ENCODE measurements around the gene ARHGEF2.

Gene ARHGEF2

DNA sequence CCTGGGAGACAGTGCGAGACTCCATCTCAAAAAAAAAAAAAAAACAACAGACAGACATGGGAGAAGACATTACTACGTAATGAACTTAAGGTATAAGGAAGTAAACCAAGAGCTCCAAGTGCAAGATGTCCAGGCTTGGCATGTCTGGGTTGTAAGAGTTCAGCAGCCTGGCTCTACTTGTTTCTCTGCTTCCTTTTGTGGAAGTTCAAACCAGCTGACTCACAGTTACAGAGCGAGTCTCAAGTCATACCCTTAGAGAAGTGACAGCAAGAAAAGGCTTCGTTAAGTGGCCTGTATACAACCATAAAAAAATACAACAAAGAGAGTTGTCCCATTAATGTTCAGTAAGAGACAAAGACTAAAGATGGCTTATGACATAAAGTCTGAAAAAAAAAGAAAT lies 68.5 kb downstream of the ARHGEF2 start:
- DNase-seq: no peak

DNA sequence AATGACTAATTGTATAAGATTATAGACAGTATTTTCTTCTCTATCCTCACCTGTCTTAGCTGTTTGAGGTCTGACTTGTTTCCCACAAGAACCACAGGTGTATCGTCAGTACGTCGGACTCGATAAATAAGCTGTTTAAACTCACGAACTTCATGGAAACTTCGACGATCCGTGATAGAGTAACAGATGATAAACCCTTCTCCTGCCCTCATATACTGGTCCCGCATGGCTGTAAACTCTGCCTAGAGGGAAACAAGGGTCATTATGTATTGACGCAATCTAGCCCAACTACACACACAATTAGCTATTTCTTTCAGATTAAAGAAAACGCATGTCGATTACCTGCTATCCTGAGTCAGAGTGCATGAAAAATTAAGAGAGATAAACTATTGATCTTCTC lies 74.1 kb downstream of the ARHGEF2 start:
- no peak for DNase-seq

DNA sequence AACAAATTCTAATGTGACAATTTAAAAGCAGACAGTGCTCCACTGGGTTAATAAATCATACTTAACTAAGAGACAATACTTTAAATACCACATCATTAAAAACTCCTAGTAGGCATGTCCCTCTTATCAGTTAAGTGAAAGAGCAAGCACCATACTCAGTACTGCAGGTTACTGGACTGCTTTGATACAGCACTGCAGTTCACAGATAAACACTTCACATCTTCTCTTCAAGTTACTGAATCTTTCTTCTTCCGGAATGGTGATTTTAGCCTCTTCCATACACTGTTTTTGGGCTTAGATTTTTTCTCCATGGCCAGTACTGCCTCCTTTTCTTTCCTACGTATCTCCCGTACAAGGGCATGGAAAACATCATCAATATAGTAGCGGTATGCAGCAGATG lies 78.2 kb downstream of the ARHGEF2 start:
- no peak for DNase-seq

DNA sequence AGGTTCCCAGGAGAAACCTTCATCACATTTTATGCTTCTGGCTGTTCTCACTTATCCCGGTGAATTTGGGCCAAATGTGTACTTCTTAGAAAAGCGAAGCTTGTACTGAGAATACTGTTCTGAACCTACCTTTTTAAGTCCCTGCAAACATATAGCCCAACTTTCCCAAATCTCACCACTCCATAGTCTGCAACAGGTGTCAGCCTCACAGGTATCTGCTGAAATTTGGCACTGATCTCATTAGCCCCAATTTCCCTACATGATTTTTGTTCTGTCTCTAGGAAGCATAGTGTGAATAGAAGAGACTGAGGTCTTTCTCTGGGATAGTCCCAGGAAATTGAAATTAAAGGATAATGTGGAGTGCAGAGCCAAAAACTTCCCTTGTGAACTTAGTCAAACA lies 78.7 kb downstream of the ARHGEF2 start:
- no peak for DNase-seq

DNA sequence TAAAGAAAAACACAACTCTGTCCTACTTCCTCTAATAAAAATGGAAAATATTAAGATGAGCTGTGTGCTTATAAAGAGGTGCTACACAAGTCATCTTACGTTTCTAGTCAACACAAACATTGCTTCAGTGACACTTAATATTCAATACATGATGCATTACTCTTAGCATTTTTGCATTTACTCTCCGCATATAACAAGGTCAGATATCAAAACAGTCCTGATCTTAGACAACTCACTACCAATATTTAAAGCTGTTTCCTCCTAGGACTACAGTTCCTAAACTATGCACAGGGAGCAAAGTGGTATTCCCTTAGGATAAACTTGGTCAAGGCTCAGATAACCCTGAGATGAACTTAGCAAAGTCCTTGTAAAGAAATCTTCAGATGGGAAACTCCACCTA lies 79.5 kb downstream of the ARHGEF2 start:
- DNase-seq: no peak

DNA sequence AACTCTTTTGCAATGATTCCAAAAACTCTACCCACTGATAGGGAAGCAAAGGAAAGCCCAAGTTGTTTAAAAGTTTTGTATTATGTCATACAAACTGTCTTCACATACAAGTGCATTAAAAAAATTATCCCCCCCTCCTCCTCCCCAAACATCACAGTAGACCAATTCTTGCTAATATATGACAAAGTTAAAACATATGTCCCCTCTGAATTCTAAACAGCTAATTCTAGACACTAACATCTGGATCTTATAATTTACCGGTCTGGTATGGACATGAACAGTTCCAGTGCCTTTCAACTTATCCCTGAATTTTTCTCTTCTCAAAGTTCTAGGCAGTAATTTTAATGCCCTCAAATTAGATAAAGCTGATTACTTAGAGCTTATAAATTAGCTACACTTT lies 80.6 kb downstream of the ARHGEF2 start:
- DNase-seq: no peak

Data from NCI-H69 (cell line).